ENCODE measurements around the gene PTGDR2.

PTGDR2 gene

GRCh38 chr11:60858731-60859464 lies 3.1 kb upstream of the PTGDR2 start:
- no peak for DNase-seq

GRCh38 chr11:60858236-60858635 lies 2.5 kb upstream of the PTGDR2 start:
- DNase-seq = no peak

DNA sequence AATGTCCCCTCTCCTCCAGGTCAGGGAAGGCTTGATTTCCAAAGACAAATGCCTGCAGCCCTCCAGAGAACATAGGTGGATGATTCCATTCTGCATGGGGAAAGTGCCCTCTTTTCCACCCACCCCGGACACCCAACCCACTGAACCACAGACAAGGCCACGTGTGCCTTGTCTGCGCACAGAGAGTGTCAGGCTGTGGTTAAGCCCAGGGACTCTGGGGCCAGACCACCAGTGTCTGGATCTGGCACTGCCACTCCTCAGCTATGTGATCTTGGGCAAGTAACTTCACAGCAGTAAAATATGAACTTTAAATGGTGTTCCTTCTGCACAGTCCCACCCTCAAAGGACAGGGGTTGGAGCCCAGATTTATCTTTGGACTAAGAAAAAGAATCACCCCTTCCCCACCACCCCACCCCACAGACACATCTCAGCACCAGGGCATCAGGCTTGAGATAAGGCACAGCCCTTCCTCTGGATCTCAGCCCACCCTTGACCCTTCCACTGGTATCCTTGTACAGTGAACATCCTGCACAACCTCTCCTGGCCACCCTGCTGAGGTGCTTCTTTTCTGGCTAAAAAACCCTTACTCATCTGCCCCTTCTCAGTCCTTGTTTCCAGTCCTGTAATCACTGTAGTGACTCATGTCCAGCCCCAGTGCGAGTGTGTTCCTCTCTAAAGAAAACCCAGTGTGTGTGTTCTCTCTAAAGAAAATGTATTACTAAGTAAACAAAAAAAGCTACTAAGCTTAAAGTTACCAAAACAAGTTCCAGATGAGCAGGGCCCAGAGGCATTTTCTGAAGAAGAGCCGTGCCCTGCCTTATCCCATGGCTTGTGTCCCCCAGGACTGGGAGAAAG lies 1.9 kb upstream of the PTGDR2 start:
- no peak for DNase-seq

- DNase-seq = no peak
These were observed 664 bp downstream of the PTGDR2 start for GRCh38 chr11:60854847-60855725.

- DNase-seq = no peak
These were observed 1.5 kb downstream of the PTGDR2 start for GRCh38 chr11:60854140-60854846.

GRCh38 chr11:60852982-60853950 lies 2.5 kb downstream of the PTGDR2 start:
- no peak for DNase-seq

GRCh38 chr11:60852117-60852981 lies 3.4 kb downstream of the PTGDR2 start:
- no peak for DNase-seq

DNA sequence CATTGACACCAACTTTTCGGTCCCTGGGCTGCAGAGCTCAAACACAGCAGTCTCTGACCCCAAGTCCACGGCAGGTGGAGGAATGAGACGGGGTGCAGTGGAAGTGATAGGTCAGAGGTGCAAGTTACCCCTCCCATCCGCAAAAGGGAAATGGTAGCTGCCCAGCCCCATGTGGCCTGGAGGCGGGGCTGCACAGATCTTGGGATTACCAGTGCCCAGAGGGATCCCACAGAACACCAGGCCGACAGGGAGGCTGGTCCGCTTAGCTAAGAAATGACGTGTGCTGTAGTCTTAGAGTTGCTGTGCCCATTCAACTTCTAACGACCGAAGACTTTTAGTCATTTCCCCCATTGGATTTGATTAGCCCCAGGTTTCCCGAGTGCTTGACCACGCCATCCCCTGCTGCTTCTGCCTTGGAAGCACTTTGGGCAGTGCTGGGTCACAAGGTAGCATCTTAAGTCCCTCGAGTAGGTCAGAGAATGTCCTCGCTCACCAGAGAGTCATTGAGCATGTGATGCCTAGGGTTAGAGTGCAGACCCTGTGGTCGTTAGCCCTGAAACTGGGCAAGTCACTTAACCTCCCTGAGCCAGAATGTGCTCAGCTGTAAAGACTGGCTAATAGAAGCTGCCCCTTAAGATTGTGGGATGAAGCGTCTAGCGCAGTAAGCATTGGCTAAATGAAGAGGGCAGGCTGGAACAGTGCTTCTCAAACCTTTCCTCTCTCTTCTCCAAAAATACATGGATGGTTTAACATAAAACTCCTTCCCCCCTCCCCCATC lies 4.2 kb downstream of the PTGDR2 start:
- no peak for DNase-seq

GRCh38 chr11:60849641-60850520 lies 5.9 kb downstream of the PTGDR2 start:
- no peak for DNase-seq

- DNase-seq = no peak
These were observed 7.0 kb downstream of the PTGDR2 start for GRCh38 chr11:60848714-60849151.

DNA sequence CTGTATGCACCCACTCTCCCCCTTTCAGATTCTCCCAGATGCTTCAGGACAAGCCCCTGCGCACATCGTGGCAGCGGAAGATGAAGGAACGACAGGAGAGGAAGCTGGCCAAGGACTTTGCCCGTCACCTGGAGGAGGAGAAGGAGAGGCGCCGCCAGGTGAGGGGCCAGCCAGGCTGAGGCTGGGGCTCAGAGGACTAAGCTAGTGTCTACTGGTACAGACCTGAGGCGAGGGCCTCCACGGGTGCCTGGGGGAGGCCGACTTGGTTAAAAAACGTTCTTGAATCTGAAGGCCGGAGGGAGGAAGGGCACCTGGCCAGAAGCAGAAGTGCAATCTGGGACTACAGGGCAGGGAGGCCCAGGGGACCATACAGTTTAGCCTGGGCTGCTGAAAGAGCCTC lies 7.9 kb downstream of the PTGDR2 start:
- DNase-seq = no peak

DNA sequence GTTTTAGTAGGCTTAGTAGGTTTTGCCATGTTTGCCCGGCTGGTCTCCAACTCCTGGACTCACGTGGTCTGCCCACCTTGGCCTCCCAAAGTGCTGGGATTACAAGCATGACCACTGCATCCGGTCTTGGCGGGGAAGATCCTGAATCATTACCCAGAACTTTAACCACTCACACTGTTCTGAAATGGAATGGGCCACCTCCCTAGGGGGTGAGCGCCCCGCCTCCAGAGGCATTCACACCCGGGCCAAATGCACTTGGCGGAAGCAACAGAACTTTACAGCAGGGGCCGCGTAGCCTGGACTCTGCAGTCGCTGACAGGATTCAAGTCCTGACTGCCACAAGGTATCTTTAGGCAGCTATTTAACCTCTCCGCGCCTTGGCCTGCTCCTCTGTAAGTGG lies 8.5 kb downstream of the PTGDR2 start:
- no peak for DNase-seq

- no peak for DNase-seq
These were observed 10.4 kb downstream of the PTGDR2 start for GRCh38 chr11:60845338-60845737.

GRCh38 chr11:60844870-60845221 lies 10.9 kb downstream of the PTGDR2 start:
- no peak for DNase-seq

GRCh38 chr11:60844045-60844869 lies 11.5 kb downstream of the PTGDR2 start:
- no peak for DNase-seq

DNA sequence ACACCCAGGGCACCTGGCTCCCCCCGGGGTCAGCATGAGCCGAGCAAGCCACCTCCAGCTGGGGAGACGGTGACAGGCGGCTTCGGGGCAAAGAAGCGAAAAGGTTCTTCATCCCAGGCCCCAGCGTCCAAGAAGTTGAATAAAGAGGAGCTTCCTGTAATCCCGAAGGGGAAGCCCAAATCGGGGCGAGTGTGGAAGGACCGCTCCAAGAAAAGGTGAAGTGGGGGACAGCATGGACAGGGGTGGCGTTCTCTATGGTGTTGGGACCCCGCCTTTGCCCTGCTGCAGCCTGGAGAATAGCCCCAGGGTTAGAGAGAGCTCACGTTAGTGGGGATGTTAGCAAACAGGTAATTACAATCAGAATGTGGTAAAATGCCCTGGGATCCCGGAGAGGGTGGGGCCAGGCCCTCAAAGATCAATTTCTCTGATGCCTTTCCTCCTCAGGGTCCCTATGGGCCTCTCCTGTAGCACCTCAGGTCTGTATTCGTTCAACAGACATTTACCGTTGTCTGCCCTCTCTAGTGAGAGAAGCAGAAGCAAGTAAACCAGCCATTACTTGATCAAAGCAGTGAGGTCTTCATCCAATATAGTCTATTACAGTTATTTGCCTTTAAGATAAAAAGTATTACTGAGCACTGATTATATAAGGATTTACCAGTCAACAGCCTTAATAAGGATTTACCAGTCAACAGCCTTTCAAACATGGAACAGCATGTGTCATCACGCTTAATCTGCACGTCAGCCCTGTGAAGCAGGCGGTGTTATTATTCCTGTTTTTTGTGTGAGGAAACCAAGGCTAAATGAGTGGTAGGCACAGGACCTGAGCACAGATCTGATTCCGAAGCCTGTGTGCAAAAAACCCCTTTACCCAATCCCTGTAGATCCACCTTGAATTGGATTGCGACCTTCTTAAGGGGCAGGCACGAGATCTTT lies 12.8 kb downstream of the PTGDR2 start:
- no peak for DNase-seq

Measured in NCI-H2107 (cell line).